Brain microvascular endothelial cell (primary cell): ENCODE results near the gene KIF1C.

ENCODE experiments used
- DNase-seq: peaks from one replicate; pipeline ENCODE4 v3.0.0-alpha.2; 2020
- H3K27ac ChIP-seq: fragments of 250-450 bp; sonication (Bioruptor Pico); 2 replicates; pipeline ENCODE4 v1.5.1; 2020; ENCODE audit warnings: mild to moderate bottlenecking, moderate library complexity
- H3K27me3 ChIP-seq: fragments of 250-450 bp; sonication (Bioruptor Pico); replicated peaks from 2 replicates; pipeline ENCODE4 v1.5.1; 2020; ENCODE audit warnings: mild to moderate bottlenecking
- H3K36me3 ChIP-seq: fragments of 250-450 bp; sonication (Bioruptor Pico); replicated peaks from 2 replicates; pipeline ENCODE4 v1.5.1; 2020; ENCODE audit warnings: mild to moderate bottlenecking
- H3K4me3 ChIP-seq: 2 replicates; pipeline ENCODE4 v1.5.1; 2011; ENCODE audit warnings: low read depth, mild to moderate bottlenecking, control low read depth, low read length, moderate library complexity
- in situ Hi-C: cut with HindIII; loops from 2 replicates; pipeline ENCODE4 v1.10.0; 2017; ENCODE audit warnings: low sequenced_read_pairs, low pct_ligation_motif_present
- TF ChIP-seq, protein P1 (sequence below): IDR thresholded peaks from 2 replicates; pipeline ENCODE4 v1.5.1; 2011; ENCODE audit warnings: low read depth, mild to moderate bottlenecking, moderate library complexity, low read length, control low read depth, inconsistent platforms; ENCODE audit errors: missing control alignments

KIF1C gene

GRCh38 chr17:5002121-5002788, 4.5 kb downstream of the KIF1C start:
- H3K36me3 ChIP-seq = peaks cover 61% of the 10 kb centered on the region
- H3K27me3 ChIP-seq = no peaks in the 10 kb centered on the region
- no peak overlapping the region for H3K27ac ChIP-seq
- in situ Hi-C loops = no loop called here
- TF ChIP-seq, protein P1, sequence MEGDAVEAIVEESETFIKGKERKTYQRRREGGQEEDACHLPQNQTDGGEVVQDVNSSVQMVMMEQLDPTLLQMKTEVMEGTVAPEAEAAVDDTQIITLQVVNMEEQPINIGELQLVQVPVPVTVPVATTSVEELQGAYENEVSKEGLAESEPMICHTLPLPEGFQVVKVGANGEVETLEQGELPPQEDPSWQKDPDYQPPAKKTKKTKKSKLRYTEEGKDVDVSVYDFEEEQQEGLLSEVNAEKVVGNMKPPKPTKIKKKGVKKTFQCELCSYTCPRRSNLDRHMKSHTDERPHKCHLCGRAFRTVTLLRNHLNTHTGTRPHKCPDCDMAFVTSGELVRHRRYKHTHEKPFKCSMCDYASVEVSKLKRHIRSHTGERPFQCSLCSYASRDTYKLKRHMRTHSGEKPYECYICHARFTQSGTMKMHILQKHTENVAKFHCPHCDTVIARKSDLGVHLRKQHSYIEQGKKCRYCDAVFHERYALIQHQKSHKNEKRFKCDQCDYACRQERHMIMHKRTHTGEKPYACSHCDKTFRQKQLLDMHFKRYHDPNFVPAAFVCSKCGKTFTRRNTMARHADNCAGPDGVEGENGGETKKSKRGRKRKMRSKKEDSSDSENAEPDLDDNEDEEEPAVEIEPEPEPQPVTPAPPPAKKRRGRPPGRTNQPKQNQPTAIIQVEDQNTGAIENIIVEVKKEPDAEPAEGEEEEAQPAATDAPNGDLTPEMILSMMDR = no peak
- DNase-seq = no peak
- no peak overlapping the region for H3K4me3 ChIP-seq

GRCh38 chr17:5003214-5003867, 5.6 kb downstream of the KIF1C start:
- Histone ChIP-seq H3K4me3 (no peak overlapping the region), H3K36me3 (peaks cover 72% of the 10 kb centered on the region), H3K27ac (no peak overlapping the region), H3K27me3 (no peaks in the 10 kb centered on the region)
- TF ChIP-seq, protein P1 = no peak
- no peak for DNase-seq
- in situ Hi-C loops = no loop called here

- Histone ChIP-seq H3K36me3 (peaks cover 66% of the 10 kb centered on the region), H3K27me3 (no peaks in the 10 kb centered on the region), H3K4me3 (no peak overlapping the region), H3K27ac (no peak overlapping the region)
- TF ChIP-seq, protein P1 = no peak
- DNase-seq = peak; percentile 63
- in situ Hi-C loops = no loop called here
These were observed 14.2 kb downstream of the KIF1C start for GRCh38 chr17:5011928-5012327.

GRCh38 chr17:5014357-5014756, 16.6 kb downstream of the KIF1C start:
- Histone ChIP-seq H3K27me3 (no peaks in the 10 kb centered on the region), H3K36me3 (peaks cover 61% of the 10 kb centered on the region), H3K27ac (no peak overlapping the region), H3K4me3 (no peak overlapping the region)
- DNase-seq = no peak
- TF ChIP-seq, protein P1 = no peak
- in situ Hi-C loops = no loop called here

- Histone ChIP-seq H3K27me3 (no peaks in the 10 kb centered on the region), H3K27ac (no peak overlapping the region), H3K4me3 (no peak overlapping the region), H3K36me3 (peaks cover 70% of the 10 kb centered on the region)
- TF ChIP-seq, protein P1 = peak; percentile 37
- DNase-seq = no peak
- in situ Hi-C loops = no loop called here
These were observed 21.8 kb downstream of the KIF1C start for GRCh38 chr17:5019475-5019956.
